CD4-positive, alpha-beta T cell treated with Interleukin-12 subunit alpha and Interleukin-12 subunit beta, for 1 hour (primary cell): ENCODE measurements around the gene FPGS.
A peak's percentile ranks its signal among the peaks of the same experiment; 100 is the strongest.
"Not testable (repeated sequence)": the region's sequence is repeated elsewhere in the genome, so short reads cannot be mapped to it uniquely, and the experiment has no call there.

Source experiments
- DNase-seq: peaks from one replicate; pipeline ENCODE4 v3.0.0-alpha.2; 2020

Gene FPGS

DNA sequence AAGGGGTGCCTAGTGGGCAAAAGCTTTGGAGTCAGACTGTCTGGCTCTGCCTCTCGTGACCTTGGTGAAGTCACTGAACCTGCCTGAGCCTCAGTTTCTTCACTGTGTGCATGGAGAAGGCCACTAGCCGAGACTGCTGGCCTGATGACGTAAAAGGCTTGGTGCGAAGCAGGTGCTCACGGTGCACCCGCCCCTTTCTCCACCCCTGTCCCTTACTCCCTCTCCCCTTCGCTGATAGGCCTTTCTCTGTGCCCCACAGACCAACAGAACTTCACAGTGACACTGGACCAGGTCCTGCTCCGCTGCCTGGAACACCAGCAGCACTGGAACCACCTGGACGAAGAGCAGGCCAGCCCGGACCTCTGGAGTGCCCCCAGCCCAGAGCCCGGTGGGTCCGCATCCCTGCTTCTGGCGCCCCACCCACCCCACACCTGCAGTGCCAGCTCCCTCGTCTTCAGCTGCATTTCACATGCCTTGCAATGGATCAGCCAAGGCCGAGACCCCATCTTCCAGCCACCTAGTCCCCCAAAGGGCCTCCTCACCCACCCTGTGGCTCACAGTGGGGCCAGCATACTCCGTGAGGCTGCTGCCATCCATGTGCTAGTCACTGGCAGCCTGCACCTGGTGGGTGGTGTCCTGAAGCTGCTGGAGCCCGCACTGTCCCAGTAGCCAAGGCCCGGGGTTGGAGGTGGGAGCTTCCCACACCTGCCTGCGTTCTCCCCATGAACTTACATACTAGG is 10.4 kb downstream of the FPGS start:
- no peak for DNase-seq

DNA sequence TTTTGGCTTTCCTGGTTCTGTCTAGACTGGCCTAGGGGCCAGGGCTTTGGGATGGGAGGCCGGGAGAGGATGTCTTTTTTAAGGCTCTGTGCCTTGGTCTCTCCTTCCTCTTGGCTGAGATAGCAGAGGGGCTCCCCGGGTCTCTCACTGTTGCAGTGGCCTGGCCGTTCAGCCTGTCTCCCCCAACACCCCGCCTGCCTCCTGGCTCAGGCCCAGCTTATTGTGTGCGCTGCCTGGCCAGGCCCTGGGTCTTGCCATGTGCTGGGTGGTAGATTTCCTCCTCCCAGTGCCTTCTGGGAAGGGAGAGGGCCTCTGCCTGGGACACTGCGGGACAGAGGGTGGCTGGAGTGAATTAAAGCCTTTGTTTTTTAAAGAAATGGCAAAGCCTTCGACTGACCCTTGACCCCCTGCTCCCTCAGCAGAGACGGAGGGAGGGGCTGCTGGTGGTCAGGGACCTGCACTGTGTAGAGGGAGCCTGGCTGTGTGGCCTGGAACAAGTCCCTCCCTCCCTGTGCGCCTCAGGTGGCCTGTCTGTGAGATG is 11.1 kb downstream of the FPGS start:
- no peak for DNase-seq

DNA sequence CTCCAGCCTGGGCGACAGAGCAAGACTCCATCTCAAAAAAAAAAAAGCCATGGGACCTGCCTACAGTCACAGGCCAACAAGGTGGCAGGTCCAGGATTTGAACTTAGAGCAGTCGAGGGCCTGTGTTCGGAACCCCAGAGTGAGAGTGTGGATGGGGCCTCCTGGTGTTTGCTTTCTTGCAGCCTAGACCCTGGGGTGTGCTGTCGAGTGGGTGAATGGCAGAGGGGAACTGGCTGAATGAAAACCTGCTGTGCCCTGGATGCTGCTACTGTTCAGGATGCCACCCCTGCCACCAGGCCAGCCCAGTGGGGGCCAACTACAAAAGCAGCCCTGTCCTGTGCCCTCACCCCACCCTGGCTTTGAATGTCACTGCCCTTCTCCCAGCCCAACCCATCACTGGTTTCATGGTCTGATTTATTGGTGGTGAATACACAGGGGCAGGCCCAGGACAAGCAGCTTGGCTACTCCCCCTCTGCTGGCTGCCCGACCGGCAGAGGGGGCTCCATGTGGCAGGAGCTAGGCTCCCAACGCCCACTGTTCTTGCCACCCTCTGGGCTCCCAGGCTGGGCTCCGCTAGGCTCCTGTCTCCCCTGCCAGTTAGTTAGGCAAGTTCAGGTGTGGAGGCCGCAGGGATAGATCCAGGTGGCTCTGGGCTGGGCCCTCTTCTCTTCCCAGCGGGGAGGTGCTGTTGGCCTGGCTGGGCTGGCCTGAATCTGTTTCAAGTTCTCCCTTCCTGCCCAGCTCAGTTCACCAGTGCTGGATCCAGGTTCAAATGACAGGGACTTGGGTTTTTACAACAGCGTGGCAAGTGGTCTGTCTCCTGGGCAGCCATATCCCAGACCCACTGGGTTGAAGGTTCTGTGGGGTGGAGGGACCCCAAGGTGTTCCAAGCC is 12.2 kb downstream of the FPGS start:
- no peak for DNase-seq

DNA sequence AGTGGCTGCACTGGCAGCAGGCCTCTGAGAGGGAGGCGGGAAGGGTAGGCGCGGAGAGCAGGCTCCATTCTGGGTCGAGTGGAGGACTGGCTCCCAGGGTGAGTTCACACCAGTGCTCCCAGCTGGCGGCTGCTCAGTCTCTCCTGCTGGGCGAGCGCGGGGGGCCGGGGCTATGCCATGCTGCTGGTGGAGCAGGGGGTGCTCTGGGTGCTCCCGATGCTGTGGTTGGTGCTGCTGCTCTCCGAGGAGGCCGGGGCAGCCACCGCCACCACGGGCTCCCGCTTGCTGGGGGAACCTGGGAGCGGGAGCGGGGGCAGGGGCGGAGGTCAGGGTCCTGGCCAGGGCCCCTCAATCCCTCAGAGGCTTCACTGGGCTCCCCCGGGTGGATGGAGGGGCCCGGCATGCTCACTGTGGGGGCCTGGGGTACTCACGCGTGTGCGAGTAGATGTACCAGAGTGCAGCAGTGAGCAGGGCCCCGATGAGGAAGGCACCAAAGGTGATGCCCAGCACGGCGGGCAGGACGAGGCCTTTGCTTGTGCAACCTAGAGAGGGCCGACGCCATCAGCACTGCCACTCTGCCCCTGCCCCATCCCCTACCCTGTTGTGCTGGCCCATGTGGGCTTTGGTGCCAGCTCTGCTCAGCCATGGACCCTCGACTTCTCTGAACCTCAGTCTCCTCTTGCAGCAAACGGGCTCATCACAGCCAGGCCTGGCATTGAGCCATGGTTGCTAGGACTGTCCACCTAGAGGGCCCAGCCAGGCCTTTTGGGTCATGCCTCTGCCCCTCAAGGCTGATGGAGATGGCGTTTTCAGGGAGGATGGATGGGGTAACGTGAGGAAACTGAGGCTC is 13.1 kb downstream of the FPGS start:
- DNase-seq, result no peak

DNA sequence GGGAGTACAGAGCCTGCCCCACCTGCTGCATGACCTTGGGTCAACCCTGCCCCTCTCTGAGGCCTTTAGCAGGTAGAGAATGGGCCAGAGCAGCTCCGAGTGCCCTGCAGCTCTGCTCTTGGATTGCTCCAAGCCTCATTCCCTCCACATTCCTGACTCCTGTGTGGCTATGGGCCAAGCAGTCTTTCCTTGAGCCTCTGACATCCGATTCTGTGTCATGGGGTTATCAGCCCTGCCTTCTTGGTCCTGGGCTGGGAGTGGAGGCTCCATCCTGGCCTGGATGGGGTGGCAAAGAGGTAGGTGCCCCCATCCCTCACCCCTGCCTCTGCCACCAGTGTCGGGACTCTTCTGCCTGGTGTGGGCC is 13.7 kb downstream of the FPGS start:
- DNase-seq, result no peak

DNA sequence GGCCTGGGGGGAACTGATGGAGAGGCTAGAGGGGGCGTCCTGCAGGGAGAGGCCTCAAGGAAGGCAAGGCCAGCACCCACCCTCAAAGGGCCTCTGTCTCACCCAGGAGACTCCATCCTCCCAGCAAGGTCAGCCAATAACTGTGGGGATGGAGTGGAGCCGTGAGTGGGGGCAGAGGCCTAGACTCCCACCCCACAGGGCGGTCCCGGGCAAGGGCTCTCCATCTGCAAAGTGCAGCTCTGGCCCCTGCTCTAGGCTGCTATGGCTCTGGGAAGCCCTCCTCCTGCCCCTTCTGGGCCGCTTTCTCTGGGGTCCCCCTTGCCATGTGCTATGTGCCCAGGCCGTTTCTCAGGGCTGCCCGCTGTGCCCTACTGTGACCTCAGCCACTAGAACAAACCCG is 14.0 kb downstream of the FPGS start:
- DNase-seq, result no peak

DNA sequence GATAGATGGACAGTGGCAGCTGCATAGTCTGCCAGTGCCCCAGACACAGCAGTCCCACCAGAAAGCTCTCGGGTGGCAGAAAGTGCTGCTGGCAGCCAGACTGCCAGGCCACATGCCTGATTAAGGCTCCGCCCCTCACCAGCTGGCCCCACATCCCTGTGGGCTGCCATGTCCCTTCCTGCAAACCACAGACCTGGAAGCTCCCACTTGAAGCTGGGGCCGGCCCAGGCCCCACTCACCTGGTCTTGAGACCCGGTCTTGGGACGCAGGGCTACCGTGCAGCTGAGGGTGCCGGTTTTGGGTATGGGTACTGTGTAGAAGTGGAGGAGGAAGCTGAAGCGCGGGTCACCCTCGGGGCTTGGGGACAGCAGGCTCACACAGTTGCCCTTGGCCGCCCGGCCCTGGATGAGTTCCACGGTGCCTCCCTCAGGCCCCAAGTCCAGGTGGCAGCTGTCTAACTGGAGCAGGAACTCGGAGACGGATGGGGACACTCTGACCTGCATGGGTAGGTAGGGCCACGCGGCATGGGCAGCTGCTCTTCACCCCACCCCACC is 15.3 kb downstream of the FPGS start:
- no peak for DNase-seq

DNA sequence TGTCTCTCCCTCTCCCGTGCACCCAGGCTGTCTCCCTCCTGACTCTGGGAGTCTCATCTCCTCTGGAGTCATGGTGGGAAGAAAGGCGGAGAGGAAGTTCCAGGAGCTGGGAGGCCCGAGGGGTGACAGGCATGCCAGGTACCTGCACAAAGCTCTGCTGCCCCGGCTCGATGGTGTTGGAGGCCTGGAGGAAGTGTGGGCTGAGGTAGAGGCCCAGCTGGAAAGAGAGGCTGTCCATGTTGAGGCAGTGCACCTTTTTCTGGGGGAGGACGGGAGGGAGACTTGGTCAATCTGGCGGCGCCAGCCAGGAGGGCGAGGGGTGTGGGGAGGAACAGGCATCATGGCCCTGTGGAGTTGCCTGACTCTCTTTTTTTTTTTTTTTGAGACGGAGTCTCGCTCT is 15.9 kb downstream of the FPGS start:
- no peak for DNase-seq

DNA sequence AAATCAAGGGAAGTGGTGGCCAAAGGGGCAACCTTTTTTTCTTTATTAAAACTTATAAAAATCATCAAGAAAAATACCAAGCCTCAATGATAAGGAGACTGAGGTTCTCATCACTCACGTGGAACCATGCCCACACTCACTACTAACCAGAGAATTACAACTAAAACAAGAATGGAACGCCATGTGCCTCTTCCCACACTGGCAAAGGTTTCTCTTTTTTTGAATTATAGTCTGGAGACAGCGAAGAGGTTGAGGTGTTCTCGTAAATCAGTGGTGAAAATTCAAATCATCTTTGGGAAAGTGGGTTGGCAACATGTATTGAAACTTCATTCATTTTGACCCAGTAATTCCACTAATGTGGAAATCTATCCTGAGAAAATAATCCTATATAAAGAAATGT is 19.4 kb downstream of the FPGS start:
- DNase-seq, result no peak

DNA sequence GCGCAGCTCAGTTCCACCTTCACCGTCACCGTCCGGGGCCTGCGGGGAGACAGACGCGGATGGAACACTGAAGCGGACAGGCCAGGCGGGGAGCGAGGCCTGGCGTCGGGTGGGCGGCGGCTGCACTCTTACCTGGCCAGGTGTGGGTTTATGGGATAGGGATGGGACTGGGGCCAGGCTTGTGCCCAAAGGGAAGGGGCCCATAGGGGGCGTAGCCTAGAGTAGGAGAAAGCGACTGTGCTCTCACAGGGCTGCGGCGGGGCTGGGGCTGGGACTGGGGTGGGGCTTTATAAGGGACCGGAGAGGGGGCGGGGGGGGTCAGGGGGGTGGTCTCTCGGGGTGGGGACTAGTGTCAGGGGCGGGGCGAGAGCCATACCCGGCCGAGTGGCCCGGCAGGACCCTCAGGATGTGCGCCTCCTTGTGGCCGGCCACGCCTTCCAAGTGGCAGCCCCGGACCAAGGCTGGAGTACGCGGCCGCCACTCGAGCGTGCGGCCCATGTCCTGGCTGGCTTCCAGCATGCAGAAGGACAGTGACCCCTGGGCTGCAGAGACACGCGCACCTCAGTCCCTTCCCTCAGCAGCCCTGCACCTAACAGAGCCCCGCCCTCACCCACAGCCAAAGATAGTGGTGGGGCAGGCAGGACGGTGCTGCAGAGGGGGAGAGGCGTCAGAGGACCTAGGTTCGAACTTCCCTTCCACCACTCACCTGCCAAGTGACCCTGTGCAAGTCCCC is 22.8 kb downstream of the FPGS start:
- no peak for DNase-seq

DNA sequence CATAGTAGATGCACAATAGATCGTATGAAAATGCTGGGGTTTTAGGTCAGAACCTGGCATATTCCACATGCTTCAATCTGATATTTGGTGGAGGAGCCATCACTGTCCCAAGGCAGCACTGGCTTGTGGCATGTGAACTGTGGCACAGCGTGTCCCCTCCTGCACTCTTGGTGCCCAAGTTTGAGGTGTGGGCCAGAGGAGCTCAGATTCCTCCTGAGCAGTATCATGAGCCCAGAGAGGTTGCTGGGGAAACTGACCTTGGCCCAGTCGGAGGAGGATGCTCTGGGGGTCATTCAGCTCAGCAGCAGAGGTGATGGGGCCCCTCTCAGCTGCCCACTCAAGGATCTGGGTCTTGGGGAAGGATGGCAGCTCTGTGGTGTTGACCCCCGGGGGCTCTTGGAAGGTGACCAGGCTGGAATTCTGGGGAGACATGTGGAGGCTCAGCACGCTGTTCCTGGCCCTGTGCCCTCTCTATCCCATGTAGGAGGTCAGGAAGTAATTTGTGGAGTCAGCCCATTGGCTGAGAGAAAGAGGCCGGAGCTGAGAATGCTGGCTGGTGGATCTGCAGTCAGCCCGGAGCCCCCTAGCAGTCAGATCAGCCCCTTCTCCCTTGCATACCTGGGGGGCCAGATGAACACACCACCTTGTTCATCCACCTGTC is 23.7 kb downstream of the FPGS start:
- DNase-seq, result no peak

DNA sequence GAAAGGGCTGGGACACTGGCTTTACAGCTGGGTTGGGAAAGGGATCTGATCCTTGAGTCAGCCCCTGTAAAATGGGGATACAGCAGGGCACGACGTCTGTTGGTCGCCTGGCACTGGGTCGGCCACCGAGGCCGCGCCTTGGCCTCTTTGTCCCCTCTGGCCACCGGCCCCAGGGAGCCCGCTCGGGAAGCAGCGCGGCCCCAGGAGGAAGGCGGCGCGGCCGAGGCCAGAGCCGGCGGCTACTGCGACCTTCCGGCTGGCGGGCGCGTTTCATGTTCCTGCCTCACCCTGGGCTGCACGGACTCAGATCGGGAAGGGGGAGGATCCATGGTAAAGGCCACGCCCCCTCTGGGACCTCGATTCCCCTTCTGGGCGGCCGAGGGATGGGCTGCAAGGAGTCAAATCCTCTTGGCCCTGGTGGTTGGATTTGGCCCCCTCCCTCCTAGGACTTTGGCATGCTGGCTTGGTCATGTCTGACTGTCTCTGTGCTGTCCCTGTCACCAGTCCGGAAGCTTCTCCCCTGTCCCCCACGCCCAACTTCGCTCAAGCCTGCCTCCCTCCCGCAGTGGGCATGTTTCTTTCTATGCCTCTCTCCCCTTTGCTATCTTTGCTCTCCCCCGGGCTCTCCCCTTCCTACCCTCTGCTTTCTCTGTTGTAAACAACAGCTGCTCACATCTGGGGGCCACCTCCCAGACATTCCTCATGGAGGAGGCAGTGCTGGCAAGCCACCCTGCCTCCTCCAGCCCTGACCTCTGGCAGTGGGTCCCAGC is 25.8 kb downstream of the FPGS start:
- no peak for DNase-seq

DNA sequence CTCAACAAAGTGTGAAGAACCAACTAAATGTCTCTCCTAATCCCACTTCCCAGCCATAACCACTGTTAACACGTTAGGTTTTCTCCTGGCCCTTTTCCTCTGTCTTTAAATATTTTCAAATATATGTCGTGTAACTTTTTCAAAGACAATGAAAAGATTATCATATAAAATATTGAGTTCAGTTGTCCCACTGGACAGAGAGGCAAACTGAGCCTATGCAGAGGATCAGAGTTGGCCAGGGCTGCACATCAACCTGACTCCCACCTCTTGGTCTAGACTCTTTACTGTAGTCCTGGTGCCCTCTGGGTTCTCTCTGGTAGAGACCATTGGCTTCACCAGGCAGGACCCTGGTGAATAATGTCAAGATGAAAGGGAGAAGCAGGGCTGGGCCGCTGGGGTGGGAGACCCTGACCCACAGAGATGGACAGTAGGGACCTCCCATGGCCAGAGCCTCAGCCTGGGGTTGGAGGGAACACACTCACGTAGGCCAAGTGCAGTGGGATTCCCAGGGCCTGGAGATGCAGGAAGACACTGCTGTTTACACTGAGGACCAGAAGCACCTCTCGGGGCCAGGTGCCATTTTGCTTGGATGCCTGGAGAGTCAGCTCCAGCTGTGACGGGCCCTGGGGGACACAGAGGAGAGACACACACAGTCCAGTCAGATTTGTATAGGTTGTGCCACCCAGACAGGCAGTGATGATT is 26.7 kb downstream of the FPGS start:
- no peak for DNase-seq

DNA sequence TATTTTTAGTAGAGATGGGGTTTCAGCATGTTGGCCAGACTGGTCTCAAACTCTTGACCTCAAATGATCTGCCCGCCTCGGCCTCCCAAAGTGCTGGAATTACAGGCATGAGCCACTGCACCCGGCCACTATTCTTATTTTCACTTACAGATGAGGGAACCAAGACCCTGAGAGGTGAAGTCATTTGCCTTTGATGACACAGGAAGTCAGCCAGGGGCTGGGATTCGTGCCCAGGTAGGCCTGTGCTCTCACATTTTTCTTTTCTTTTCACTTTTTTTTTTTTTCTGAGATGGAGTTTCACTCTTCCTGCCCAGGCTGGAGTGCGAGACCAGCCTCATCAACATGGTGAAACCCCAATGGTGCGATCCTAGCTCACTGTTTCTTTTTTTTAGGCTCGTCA is 29.6 kb downstream of the FPGS start:
- DNase-seq, result no peak

DNA sequence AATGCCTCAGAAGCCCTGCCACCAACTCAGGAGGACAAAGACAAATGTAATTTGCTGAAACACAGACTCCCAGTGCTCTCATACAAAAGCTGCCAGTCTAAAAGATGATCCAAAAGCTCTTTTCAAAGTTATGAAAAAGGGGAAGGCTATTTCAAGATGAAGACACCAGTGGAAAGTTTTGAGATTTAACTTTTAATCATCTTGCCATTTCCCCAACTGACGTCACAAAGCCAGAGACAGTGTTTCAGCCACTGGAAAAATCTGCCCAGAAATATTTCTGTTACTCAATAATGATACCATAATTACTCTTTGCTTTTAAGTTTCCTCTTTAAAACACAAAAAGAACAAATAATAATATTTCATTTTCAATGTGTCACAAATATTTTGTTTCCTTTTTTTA is 30.9 kb downstream of the FPGS start:
- DNase-seq, result no peak

DNA sequence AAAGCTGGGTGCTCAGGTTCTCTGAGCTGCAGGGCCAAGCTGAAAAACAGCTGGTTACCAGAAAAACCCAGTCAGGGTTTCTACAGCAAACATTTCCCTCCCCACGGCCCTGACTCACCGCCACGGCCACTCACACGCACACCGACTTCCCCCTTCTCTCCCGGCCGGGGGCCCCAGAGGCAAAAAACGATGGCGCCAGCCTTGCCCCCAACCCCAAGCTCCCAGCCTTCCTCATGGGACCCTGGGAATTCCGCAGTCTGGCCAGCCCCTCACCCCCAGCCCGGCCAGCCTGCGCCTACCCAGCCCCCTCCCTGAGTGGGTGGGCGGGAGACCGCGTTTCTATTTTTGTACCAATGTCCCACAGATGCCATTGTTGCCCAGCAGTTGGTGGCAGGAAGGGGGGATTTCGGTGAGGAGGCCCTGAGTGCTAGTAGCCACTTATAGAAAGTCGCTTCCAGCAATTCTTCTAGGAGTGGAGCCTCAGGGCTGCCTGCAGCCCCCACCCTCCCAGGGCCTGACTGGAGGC is 33.4 kb downstream of the FPGS start:
- peak; percentile 15 for DNase-seq

DNA sequence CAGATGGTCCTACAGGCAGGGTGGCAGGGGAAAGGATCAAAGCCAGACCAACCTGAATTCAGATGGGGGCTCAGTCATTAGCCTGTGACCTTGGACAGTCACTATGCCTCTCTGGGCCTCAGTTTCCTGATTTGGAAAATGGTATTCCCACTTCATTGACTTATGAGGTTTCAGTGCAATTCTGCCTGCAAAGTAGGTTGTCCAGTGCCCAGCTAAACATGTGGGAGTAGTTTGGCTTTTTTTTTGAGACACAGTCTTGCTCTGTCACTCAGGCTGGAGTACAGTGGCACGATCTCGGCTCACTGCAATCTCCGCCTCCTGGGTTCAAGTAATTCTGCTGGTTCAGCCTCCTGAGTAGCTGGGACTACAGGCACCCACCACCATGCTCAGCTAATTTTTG is 33.9 kb downstream of the FPGS start:
- DNase-seq, result not testable (repeated sequence)

DNA sequence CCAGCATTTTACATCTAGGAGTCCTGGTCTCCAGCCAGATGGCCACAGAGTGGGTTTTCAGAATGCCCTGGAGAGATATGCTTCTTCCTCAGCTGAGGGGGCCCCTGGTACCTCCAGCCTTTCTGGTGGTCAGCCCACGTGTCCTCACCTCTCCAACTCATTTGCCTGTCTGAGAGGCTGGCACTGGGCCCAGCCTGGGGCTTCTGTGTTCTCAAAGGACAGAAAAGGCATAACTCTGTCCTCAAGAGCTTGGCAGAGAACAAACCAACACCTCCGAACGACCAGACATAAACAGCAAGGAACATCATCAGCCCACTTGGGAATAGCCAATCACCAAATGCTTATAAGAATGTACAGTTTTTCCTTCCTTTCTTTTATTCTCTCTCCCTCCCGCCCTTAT is 34.7 kb downstream of the FPGS start:
- DNase-seq, result no peak

DNA sequence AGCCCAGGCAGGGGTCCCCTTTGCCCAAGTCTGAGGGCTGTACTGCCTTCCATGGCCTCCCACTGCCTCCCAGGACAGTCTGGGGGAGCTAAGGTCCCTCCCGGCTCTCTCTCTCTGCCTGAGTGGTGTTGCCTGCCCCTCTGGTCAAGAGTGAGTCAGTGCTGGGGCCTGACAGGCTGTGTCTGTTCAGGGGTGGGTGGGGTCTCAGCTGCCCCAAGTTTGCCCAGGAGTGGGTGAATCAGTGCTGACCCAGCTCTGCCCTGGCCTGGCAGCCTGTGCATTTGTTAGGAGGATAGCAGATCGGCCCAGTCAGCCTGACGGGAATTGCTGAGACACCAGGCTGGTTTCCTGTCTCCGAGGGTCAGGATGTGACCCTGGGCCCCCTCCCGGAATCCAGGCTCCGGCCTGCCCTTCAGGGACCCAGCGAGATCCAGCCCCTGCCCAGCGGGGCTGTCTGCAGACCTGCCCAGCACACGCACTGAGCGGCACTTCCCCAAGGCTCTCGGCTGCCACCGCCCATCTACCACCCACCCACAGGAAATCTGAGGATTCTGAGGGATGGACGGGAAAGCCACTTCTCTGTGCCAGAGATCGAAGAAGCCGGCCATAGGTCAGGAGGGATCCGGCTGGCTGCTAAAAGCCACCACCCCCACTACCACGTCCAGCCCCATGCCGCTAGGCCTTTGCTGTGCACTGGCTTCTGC is 35.8 kb downstream of the FPGS start:
- DNase-seq, result no peak
